NCI-H2171 (cell line): Measurements from ENCODE around the gene SENP3.

Experiments used
- DNase-seq: peaks from one replicate; lab custom pipeline; 2025; lab: John Stamatoyannopoulos, UW

The SENP3 gene

DNA sequence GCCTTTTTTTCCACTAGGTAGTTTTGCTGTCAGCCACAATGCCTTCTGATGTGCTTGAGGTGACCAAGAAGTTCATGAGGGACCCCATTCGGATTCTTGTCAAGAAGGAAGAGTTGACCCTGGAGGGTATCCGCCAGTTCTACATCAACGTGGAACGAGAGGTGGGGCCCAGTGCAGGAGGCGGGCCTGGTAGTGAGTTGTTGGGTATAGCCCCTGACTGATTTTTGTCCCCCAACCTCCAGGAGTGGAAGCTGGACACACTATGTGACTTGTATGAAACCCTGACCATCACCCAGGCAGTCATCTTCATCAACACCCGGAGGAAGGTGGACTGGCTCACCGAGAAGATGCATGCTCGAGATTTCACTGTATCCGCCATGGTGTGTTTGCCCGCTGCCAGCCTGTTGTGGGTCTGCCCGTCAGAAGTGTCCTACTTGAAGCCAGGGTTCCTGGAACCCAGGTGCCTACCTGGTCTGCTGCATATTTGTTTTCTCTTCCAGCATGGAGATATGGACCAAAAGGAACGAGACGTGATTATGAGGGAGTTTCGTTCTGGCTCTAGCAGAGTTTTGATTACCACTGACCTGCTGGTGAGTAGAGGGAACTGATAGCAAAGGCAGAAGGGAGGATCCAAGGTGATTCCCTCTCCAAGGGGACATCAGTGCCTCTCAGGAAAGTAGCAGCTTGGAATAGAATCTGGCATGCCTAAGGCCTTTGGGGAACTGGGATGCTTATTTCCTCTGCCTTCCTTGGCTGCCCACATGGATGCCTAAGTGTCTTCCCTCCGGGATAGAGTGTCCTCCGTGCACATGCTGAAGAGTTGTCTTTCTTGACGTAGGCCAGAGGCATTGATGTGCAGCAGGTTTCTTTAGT is 15.8 kb downstream of the SENP3 start:
- no peak for DNase-seq

DNA sequence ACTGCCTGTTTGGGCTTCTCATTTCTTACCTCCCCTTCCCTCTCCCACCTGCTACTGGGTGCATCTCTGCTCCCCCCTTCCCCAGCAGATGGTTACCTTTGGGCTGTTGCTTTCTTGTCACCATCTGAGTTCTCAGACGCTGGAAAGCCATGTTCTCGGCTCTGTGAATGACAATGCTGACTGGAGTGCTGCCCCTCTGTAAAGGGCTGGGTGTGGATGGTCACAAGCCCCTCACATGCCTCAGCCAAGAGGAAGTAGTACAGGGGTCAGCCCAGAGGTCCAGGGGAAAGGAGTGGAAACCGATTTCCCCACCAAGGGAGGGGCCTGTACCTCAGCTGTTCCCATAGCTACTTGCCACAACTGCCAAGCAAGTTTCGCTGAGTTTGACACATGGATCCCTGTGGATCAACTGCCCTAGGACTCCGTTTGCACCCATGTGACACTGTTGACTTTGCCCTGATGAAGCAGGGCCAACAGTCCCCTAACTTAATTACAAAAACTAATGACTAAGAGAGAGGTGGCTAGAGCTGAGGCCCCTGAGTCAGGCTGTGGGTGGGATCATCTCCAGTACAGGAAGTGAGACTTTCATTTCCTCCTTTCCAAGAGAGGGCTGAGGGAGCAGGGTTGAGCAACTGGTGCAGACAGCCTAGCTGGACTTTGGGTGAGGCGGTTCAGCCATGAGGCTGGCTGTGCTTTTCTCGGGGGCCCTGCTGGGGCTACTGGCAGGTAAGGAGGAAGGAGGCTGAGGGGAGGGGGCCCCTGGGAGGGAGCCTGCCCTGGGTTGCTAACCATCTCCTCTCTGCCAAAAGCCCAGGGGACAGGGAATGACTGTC is 17.5 kb downstream of the SENP3 start, which contains the start of gene CD68:
TSS of gene CD68 (plus strand) at position 638 of the 833 bp plus-strand sequence. CDS start at position 678, 40 bp downstream.
- DNase-seq: no peak

DNA sequence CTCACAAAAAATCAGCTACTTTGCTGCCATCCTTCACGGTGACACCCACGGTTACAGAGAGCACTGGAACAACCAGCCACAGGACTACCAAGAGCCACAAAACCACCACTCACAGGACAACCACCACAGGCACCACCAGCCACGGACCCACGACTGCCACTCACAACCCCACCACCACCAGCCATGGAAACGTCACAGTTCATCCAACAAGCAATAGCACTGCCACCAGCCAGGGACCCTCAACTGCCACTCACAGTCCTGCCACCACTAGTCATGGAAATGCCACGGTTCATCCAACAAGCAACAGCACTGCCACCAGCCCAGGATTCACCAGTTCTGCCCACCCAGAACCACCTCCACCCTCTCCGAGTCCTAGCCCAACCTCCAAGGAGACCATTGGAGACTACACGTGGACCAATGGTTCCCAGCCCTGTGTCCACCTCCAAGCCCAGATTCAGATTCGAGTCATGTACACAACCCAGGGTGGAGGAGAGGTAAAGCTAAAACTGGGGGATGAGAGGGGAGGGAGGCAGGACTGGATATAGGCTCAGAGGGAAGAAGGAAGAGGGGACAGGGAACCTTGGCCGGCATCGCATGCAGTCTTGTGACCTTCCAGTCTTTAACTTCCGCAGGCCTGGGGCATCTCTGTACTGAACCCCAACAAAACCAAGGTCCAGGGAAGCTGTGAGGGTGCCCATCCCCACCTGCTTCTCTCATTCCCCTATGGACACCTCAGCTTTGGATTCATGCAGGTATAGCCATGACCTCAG is 18.3 kb downstream of the SENP3 start:
- no peak for DNase-seq

DNA sequence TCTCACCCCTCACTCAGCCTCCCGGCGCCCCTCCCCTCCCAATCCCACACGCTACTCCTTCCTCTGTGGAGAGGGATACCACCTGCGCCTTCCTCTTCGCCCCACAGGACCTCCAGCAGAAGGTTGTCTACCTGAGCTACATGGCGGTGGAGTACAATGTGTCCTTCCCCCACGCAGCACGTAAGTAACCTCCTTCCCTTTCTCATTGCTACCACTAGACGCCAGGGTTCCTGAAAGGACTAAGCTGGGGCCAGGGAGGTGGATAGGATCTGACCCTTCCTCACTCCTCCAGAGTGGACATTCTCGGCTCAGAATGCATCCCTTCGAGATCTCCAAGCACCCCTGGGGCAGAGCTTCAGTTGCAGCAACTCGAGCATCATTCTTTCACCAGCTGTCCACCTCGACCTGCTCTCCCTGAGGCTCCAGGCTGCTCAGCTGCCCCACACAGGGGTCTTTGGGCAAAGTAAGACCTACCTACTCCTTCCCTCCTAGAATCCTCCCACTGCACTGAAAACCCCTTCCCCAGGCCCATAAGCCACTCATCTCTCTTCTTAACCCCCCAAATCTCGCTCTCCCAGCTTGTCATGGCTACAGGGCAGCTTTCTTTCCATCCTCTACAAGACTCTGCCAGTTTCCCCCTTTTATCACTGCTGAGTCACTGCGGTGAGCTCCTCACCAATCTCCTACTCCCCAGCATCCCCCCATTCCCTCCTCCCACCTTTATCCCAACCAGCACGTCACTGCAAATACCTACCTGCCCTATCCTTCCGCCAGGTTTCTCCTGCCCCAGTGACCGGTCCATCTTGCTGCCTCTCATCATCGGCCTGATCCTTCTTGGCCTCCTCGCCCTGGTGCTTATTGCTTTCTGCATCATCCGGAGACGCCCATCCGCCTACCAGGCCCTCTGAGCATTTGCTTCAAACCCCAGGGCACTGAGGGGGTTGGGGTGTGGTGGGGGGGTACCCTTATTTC is 19.2 kb downstream of the SENP3 start:
- DNase-seq: no peak

DNA sequence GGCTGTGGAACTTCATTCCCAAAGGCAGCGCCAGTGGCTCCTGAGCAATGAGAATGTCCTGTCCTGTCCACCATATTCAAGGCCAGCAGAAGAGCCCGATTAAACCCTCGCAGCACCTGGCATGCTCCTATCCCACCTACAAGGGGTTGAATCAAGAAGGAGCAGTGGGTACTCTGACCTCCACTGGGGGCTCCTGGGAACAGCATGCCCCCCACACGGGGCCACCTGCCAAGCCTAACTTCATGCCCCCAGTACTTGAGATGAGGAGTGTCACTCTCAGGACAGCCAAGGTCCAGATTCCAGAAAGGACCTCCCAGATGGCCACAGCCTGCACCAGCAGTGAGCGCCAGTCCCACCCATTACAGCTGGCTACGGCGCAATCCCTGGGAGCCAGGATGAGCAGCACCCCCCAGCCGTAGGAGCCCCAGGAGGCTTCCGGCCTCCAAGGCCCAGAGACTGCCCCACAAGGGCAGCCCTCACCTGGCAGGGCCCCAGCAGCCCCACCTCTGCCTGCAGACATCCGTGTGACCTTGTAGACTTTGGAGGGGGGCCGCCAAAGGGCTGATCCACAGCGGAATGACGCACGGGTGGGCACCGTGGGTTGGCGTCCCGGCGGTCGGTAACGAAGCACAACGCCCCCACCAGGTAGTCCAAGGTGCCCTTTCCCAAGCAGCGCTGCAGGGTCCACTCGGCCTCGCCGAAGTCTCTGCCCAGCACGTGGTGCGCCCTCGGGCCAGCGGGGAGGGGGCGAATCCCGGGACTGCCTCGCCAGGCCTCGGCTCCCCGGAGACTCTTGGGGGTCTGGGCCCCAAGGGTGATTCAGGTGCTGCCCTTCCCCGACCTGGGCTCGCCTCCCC is 20.9 kb downstream of the SENP3 start:
- no peak for DNase-seq

DNA sequence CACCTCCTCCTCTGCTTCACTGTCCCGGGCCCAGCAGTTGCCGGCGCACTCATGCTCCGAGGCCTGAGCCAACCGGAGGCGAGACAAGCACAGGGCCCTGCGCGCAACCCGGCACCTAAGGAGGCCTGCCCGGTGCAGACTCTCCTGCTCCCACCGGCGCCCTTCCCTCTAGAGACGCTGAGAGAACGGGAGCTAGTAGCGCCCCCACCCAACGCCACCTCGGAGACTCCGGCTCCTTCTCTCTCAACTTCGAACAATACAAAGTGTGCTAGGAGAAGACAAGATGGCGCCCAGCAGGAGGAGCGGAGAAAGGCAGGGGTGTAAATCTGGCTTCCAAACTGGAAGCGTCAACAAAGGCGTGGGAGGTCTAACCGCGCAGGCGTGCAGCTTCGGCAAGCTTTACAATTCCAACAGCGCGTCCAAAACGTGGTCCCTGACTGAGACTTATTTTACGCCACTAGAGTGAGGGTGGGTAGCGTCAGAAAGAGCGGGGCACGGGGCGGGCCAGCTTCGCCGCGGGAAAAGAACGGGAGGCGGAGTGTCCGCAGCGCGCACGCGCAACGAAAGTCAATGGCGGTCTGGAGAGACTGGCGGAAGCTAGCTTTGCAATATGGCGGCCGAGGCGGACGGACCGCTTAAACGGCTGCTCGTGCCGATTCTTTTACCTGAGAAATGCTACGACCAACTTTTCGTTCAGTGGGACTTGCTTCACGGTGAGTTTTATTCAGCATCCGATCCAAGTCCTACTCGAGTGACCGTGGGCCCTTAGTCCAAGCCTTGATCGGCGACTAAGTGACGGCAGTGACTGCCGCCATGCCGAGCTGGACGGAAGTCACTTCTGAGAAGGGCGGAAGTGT is 21.8 kb downstream of the SENP3 start, which contains the start of gene MPDU1:
TSS of gene MPDU1 (plus strand) at position 600 of the 857 bp plus-strand sequence. CDS start at position 611, 11 bp downstream.
- peak; percentile 95 for DNase-seq

DNA sequence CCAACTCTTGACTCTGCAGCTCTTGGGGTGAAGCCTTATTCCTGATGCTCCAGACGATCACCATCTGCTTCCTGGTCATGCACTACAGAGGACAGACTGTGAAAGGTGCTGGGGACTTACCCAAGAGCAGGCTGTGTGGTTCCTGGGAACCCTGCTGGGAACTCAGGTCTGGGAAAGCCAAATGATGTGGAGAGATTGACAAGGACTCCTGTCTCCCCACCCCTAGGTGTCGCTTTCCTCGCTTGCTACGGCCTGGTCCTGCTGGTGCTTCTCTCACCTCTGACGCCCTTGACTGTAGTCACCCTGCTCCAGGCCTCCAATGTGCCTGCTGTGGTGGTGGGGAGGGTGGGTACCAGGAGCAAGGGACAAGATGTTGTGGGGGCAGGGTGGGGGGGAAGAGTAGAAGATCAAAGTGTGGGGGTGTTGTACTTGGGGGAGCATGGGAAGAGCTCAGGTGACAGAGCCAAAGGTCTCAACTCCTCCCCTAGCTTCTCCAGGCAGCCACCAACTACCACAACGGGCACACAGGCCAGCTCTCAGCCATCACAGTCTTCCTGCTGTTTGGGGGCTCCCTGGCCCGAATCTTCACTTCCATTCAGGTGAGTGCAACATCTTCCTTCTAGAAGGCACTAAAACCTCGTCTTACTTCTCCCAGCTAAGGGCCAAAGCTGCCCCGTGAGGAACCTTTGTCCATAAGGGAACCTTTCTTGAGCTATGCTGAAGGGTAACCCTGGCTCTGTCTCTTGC is 25.1 kb downstream of the SENP3 start:
- DNase-seq: no peak

DNA sequence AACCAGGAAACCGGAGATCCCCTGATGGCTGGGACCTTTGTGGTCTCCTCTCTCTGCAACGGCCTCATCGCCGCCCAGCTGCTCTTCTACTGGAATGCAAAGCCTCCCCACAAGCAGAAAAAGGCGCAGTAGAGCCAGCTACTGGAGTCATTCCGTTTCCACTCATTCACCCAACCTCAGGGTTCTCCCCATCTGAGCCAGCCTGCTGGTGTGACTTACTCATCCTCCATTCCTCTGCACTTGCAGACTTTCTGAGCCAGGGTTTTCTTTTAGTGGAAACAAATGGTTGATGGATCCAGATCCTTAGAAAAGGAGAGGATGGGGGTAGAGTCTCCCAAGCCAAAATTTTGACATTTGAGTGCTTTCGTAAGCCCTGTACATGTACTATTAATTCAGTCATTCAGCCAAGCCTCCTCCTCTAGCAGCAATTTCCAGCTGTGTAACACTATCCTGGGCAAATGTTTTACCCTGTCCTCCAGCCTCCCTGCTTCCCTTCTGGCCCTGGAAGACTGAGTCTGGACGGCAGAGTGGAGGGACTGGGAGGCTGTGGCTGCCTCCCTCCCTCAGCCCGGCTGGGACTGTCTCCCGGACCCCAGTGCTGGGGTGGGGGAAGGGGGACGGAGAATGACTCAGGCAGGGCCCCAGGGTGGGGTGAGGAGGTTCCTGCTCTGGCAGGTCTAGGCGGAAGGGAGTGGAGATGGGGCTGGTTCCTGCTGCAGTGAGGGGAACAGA is 25.9 kb downstream of the SENP3 start:
- no peak for DNase-seq

DNA sequence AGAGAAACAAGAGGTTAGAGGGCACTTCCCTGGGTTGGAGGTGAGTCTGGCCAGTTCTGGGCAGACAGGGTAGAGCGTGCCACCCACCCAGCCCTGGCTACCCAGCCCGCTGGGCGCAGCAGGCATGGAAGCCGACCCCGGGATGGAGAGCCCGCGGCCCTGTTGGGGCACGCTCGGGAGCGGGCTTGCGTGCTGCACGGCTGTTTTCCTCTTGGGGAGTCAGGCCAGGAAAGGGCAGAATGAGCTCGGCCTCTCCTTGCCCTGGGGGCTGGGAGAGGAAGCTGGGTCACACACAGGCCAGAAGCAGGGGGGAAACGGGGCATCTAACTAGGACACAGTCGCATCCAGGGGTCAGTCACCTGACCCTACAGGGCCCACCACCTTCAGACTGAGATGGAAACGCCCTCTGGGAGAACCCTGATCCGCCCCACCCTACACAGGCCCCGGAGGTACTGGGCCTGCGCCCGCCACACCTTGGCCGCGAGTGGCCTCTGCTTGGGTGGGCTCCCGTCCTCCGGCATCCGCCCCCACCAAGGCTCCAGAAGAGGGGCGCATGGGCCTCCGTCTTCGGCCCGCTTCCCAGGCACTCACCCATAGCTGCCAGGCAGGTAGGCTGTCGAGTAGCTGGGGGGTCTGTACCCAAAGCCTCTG is 27.0 kb downstream of the SENP3 start:
- DNase-seq: no peak

DNA sequence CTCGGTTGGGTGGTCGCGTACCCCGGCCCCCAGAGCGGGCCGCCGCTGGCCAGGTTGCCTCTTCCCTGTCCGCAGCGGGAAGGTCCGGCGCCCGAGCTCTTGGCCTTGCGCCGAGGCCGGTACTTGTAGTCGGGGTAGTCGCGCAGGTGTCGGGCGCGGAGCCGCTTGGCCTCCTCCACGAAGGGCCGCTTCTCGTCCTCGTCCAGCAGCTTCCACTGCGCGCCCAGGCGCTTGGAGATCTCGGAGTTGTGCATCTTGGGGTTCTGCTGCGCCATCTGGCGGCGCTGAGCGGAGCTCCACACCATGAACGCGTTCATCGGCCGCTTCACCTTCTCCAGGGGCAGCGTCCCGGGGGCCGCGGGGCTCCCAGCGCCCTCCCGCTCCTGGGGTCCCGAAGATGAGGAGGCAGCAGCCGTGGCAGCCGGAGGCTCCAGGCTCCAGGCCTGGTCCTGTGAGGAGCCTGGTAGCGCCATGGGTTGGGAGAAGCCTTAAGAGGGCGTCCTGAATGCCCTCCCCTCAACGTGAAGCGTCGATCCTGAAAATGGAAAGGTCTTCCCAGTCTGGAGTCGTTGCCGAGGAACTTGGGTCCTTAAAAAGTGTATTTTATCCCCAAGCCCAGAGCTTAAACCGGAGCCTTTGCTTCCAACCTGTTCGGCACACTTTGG is 27.6 kb downstream of the SENP3 start:
- peak; percentile 67 for DNase-seq

DNA sequence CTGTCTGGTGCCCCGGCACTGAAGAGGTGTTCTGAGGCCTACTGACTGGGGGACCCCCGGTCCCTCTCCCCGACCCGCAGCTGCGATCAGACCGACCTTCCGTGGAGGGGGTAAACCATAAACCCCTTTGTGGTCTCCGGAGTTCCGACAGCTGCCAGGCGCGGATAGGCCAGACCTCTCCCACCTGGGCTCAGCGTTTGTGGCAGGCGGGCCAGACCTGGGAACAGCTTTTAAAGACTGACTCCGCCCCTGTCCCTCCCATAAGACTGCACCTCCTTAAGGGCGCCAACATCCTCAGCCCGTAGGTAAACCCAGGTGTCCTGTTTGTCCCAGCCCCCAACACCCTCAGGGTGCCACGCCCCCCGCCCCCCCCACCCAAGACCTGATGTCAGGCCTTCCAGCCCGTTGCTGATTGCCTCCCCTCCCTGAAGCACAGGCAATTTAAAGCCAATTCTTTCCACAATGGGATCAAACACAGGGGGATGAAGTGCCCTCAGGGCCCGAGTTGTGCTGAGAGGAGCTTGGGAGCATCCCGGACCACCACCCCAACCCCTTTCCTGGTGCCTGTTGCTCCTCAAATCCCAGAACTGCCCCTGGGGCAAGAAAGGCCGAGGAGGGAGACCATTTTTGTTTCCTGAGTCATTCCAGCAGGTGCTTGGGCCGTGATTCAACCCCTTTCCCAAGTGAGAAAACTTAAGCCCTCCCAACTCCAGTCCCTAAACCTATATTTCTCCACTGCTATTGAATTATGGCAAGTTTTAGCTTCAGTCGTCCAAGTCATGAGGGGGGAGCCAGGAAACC is 28.4 kb downstream of the SENP3 start, which contains the start of gene SOX15:
TSS of gene SOX15 (minus strand) at position 204 of the 801 bp plus-strand sequence. CDS start 418 bp downstream, outside the sequence.
- DNase-seq: peak; percentile 17

DNA sequence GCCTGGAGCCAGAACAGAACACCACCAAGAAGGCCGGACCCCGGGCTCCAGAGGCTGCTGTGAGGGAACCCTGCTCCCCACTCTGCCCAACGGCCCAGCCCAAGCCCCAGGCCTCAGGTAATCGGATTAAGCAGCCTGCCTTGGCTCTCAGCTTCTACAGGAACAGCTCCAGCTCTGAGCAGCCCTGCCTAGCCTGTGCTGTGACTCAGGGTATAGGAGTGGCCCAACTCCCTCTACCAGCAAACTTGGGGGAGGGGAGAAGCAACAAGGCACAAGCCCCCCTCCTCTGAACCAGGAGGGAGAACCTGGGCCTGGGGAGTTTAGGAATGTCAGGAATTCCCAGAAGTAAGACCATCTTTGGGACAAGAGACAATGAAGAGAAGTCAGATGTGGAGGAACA is 29.0 kb downstream of the SENP3 start:
- DNase-seq: no peak

DNA sequence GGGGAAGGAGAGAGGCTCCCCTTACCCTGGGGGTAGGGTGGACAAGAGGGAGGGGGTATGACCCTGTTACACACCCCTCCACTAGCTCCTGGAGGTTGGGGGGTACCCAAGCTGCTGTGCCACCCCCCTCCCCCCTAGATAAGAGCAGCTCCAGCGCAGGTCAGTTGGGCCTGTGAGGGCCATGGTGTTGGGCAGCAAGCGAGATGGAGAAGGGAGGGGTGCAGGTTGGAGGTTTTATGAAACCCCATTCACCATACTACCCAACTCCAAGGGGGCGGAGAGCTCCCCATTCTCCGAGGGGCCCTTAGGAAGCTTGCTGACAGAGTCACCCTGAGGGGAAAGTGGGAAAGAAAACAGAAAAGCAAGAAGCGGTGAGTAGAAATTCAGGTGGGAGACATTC is 29.9 kb downstream of the SENP3 start:
- no peak for DNase-seq

DNA sequence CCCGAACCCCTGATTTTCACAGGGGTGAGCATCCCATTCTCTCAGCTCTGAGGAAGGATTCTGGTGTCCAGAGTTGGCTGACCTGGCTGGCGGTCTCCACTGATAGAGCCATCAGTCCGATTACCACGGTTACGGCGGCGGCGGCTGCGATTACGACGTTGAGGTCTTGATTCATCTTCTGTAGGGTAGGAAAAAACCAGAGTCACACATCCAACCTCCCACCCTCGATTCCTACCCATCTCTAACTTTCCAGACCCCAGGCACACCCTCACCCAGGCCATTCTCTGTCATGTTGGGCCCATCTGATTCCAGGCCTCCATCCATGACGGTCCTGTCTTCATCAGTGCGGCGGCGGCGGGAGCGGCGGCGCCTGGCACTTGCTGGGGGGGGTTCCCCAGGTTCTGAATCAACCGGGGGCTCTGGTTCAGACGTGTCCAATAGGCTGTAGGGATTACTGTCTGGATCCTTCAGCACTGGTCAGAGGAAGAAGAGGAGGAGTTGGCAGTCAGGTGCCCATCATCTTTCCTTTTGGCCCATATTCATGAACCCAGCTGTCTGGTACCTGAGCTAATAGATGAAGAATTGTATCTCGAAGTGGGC is 30.8 kb downstream of the SENP3 start:
- DNase-seq: no peak

DNA sequence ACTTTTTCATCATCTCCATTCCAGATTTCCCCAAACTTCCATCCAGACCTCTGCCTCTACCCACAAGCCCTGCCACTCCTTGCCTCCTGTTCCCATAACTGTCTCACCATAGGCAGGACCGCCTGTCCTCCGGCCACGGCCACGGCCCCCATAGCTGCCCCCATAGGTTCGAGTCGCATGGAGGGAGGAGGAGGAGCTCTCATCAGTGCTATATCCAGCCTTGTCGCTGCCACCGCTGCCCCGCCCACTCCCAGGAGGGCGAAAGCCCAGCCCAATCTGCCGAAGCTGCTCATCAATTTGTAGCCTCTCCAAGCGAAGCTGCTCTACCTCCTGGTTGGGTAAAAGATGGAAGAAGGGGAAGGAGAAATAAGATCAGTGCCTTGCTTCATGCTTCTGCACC is 31.6 kb downstream of the SENP3 start:
- no peak for DNase-seq
